HCT116 (cell line): ENCODE results near the gene PSME4. TPM values are rescaled to one million over a fixed set of nuclear protein-coding genes. Genes with fewer than 3 reads are reported as not detected.

Experiments used
- ATAC-seq: fragments of 200-7000 bp; cut with Tn5 transposase; 2 replicates; pipeline ENCODE4 v1.9.1; 2020; ENCODE audit warnings: mild to moderate bottlenecking, moderate library complexity
- BruUV-seq: library from RNA; stranded (reverse); fragments of 400-500 nt; replicated peaks from 2 replicates; lab custom pipeline; 2021; lab: Mats Ljungman, UMichigan
- CTCF ChIA-PET: fragments of 300-600 bp; sonication (Branson Sonifier 250); formaldehyde crosslinking; loops from one replicate; lab custom pipeline; 2021; ENCODE audit warnings: antibody characterized with exemption; lab: Charles Lee
- POLR2A ChIA-PET: fragments of 300-600, 350-600 bp; sonication (Branson Sonifier 250); formaldehyde crosslinking; loops from one replicate; lab custom pipeline; 2021; ENCODE audit warnings: antibody characterized with exemption; lab: Charles Lee
- RAD21 ChIA-PET, 2 experiments: fragments of 300-600 bp; sonication (Branson Sonifier 250); formaldehyde crosslinking; loops; one replicate each; lab custom pipeline; 2023; ENCODE audit warnings: low total read pairs in 2 of 2; ENCODE audit not compliant: uncharacterized antibody in 2 of 2, unreplicated experiment in 2 of 2, low non-redundant PET in 1 of 2; lab: Charles Lee
- DNase-seq: peaks from one replicate; pipeline ENCODE4 v3.0.0-alpha.2; 2010; ENCODE audit warnings: low read depth, low spot score
- H2AFZ ChIP-seq: fragments of 200-600 bp; shearing (Covaris generic), sonication (generic); 2 replicates; pipeline ENCODE4 v1.6.1; 2017; ENCODE audit warnings: low read depth, mixed run types, mixed read lengths, antibody characterized with exemption, low read length; ENCODE audit not compliant: poor library complexity, severe bottlenecking
- H3K27ac ChIP-seq: 2 replicates; pipeline ENCODE4 v1.5.1; 2012; ENCODE audit warnings: low read depth, low read length
- H3K27me3 ChIP-seq: fragments of 200-600 bp; sonication (generic); 2 replicates; pipeline ENCODE4 v1.6.1; 2016; ENCODE audit warnings: mixed run types, low read length, mixed read lengths; ENCODE audit not compliant: insufficient read depth
- H3K36me3 ChIP-seq, 2 experiments: fragments of 200-500 bp in 1 of 2; fragments of 200-600 bp in 1 of 2; sonication (Bioruptor generic) in 1 of 2; sonication (generic) in 1 of 2; 2 replicates each; pipeline versions ENCODE4 v1.5.1 to v1.6.1; 2014 to 2016; ENCODE audit warnings: low read length in 2 of 2, inconsistent platforms in 1 of 2, mixed read lengths in 1 of 2, mixed run types in 1 of 2; ENCODE audit not compliant: insufficient read depth in 2 of 2, control insufficient read depth in 1 of 2
- H3K4me1 ChIP-seq, 2 experiments: fragments of 200-600 bp in 1 of 2; sonication (generic) in 1 of 2; 2 replicates each; pipeline versions ENCODE4 v1.5.1 to v1.6.1; 2012 to 2017; ENCODE audit warnings: low read length in 2 of 2, inconsistent platforms in 1 of 2, mild to moderate bottlenecking in 1 of 2, mixed read lengths in 1 of 2, mixed run types in 1 of 2, moderate library complexity in 1 of 2; ENCODE audit not compliant: insufficient read depth in 2 of 2, control insufficient read depth in 1 of 2
- H3K4me2 ChIP-seq: fragments of 200-600 bp; sonication (generic); 2 replicates; pipeline ENCODE4 v1.6.1; 2017; ENCODE audit warnings: mixed run types, low read length, mixed read lengths
- H3K4me3 ChIP-seq, 2 experiments: fragments of 200-600 bp in 1 of 2; sonication (generic) in 1 of 2; replicated peaks in 1 of 2; 2 replicates each; pipeline ENCODE4 v1.5.1; 2011 to 2016; ENCODE audit warnings: low read length in 2 of 2, control low read depth in 1 of 2, low read depth in 1 of 2, mild to moderate bottlenecking in 1 of 2, mixed read lengths in 1 of 2, mixed run types in 1 of 2
- H3K79me2 ChIP-seq: fragments of 200-600 bp; sonication (generic); 2 replicates; pipeline ENCODE4 v1.6.1; 2017; ENCODE audit warnings: mild to moderate bottlenecking, mixed run types, low read length, moderate library complexity, mixed read lengths; ENCODE audit not compliant: insufficient read depth
- H3K9ac ChIP-seq: fragments of 200-600 bp; sonication (generic); 2 replicates; pipeline ENCODE4 v1.6.1; 2016; ENCODE audit warnings: low read length, mixed read lengths
- H3K9me2 ChIP-seq: fragments of 200-600 bp; sonication (generic), shearing (Covaris generic); 2 replicates; pipeline ENCODE4 v1.6.1; 2017; ENCODE audit warnings: mixed run types, mild to moderate bottlenecking, moderate library complexity; ENCODE audit not compliant: insufficient read depth
- H3K9me3 ChIP-seq, 2 experiments: fragments of 200-500 bp in 1 of 2; fragments of 200-600 bp in 1 of 2; sonication (Bioruptor generic) in 1 of 2; sonication (generic) in 1 of 2; 2 replicates each; pipeline ENCODE4 v1.6.1; 2014 to 2017; ENCODE audit warnings: low read length in 2 of 2, mixed read lengths in 2 of 2, inconsistent platforms in 1 of 2, low read depth in 1 of 2, mild to moderate bottlenecking in 1 of 2, mixed run types in 1 of 2, moderate library complexity in 1 of 2; ENCODE audit not compliant: control insufficient read depth in 1 of 2, insufficient read depth in 1 of 2
- H4K20me1 ChIP-seq: fragments of 200-600 bp; sonication (generic), shearing (Covaris generic); 2 replicates; pipeline ENCODE4 v1.6.1; 2017; ENCODE audit warnings: mixed run types, mild to moderate bottlenecking, moderate library complexity; ENCODE audit not compliant: insufficient read depth
- FOSL1 ChIP-seq: IDR thresholded peaks from 2 replicates; pipeline ENCODE4 v1.6.1; 2012; ENCODE audit warnings: low read depth
- POLR2A ChIP-seq: IDR thresholded peaks from 2 replicates; pipeline ENCODE4 v1.7.0; 2011; ENCODE audit warnings: borderline replicate concordance; ENCODE audit not compliant: insufficient read depth, insufficient read length; ENCODE audit errors: extremely low read depth
- SIN3A ChIP-seq: IDR thresholded peaks from 2 replicates; pipeline ENCODE4 v1.6.1; 2012; ENCODE audit warnings: low read depth
- TCF7L2 ChIP-seq: IDR thresholded peaks from 2 replicates; pipeline ENCODE4 v1.7.0; 2011; ENCODE audit warnings: borderline replicate concordance, inconsistent platforms; ENCODE audit not compliant: insufficient read depth, insufficient read length; ENCODE audit errors: extremely low read depth
- ZNF274 ChIP-seq: fragments of 200-500 bp; sonication (Bioruptor generic); IDR thresholded peaks from 2 replicates; pipeline ENCODE4 v1.6.1; 2014; ENCODE audit warnings: mild to moderate bottlenecking, low read depth, low read length, inconsistent platforms
- intact Hi-C: fragments of 100-400 bp; cut with micrococcal nuclease; formaldehyde crosslinking; loops from 2 replicates; pipeline ENCODE4 v1.10.0; 2022
- total RNA-seq: library from RNA; stranded (reverse); gene quantifications from one replicate; pipeline ENCODE4 v1.2.1, GENCODE V29; 2021; ENCODE audit not compliant: unreplicated experiment

The PSME4 gene
- total RNA-seq, 1 experiment from 2014 or later = 53.2 TPM

DNA sequence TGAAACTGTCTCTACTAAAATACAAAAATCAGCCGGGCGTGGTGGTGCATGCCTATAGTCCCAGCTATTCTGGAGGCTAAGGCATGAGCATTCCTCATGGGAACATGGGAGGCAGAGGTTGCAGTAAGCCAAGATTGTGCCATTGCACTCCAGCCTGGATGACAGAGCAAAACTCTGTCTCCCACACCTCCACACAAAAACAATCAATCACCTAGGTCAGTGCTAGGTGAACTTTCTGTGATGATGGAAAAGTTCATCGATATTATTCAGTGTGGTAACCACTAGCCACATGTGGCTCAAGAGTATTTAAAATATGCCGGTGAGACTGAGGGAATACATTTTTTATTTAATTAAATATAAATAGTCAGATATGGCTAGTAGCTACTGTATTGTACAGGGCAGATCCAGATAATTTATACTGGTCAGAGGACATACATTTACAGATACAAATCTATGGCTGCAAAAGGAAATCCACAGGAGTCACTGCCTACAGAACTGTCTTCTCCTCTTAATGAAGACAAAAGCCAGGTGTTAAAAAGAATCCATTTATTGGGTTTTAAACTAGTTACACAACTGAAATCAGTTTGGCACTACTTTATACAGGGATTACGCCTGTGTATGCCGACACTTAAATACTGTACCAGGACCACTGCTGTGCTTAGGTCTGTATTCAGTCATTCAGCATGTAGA lies 107.1 kb downstream of the PSME4 start:
- H3K4me2 ChIP-seq = no peak overlapping the region
- H4K20me1 ChIP-seq = no peaks in the 10 kb centered on the region; the same call in 1 of the 2 replicates
- ATAC-seq (no peak), DNase-seq (no peak)
- H3K9ac ChIP-seq = no peak overlapping the region
- ChIA-PET RAD21 (no interaction called here), CTCF (no interaction called here), POLR2A (no interaction called here)
- H3K4me3 ChIP-seq = no peak overlapping the region
- no peaks in the 10 kb centered on the region for H3K9me3 ChIP-seq
- intact Hi-C loops = loop anchor here (1.0 kb wide), 1 partner anchor 9 kb away; no protein-coding TSS in a partner anchor
- H3K9me2 ChIP-seq = no peaks in the 10 kb centered on the region
- H3K4me1 ChIP-seq = no peaks in the 10 kb centered on the region
- no TSS peak for BruUV-seq
- peaks cover 10 to 17% of the 10 kb centered on the region in 2 experiments for H3K36me3 ChIP-seq
- no peak overlapping the region for H3K27ac ChIP-seq
- no peaks in the 10 kb centered on the region for H3K27me3 ChIP-seq
- TF ChIP-seq SIN3A = no peak
- H2AFZ ChIP-seq = no peak overlapping the region
- no peaks in the 10 kb centered on the region for H3K79me2 ChIP-seq

DNA sequence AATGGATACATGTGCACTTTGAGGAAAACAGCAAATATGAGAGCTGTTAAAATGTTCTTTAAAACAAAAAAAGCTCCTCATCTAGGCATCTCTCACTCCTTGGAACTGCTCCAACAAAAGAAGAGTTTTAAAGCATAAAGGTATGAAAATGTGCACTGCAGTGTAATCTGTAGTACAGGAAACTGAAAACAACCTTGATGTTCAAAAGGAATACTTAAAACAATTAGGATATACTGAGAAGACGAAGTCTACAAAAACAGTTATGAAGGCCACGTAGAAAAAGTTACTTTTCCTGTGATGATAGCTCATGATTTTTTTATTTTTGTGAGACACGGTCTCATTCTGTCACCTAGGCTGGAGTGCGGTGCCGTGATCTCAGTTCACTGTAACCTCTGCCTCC lies 109.0 kb downstream of the PSME4 start:
- no TSS peak for BruUV-seq
- Histone ChIP-seq H4K20me1 (no peaks in the 10 kb centered on the region; the same call in 1 of the 2 replicates), H3K27me3 (no peaks in the 10 kb centered on the region), H3K9me3 (no peaks in the 10 kb centered on the region), H3K4me1 (no peaks in the 10 kb centered on the region)
- DNase-seq (no peak), ATAC-seq (no peak)
- TF ChIP-seq FOSL1 = no peak
- TF ChIP-seq TCF7L2 = no peak
- TF ChIP-seq POLR2A = no peak
- TF ChIP-seq ZNF274 = no peak
- TF ChIP-seq, all 23 proteins: peak for 0
- peaks cover 7 to 15% of the 10 kb centered on the region in 2 experiments; a peak in 3 of 4 replicates for H3K36me3 ChIP-seq
- H3K4me3 ChIP-seq = no peak overlapping the region
- ChIA-PET POLR2A (no interaction called here), RAD21 (no interaction called here), CTCF (no interaction called here)
- intact Hi-C loops = no loop called here
- H2AFZ ChIP-seq = no peak overlapping the region
- H3K27ac ChIP-seq = no peak overlapping the region
- H3K9me2 ChIP-seq = no peaks in the 10 kb centered on the region
- H3K9ac ChIP-seq = no peak overlapping the region
- H3K4me2 ChIP-seq = no peak overlapping the region
- H3K79me2 ChIP-seq = no peaks in the 10 kb centered on the region
